H9 (cell line): Measurements from ENCODE around the gene PODXL2. TPM values are rescaled to one million over a fixed set of nuclear protein-coding genes. Genes with fewer than 3 reads are reported as not detected.

Experiments used
- DNase-seq: peaks from one replicate; pipeline ENCODE4 v3.0.0-alpha.2; 2017
- H2AFZ ChIP-seq: one replicate; pipeline ENCODE4 v1.6.1; 2013; ENCODE audit warnings: mild to moderate bottlenecking, low read length, control low read depth, moderate library complexity
- H2AK5ac ChIP-seq: 2 replicates; pipeline ENCODE4 v1.6.1; 2013; ENCODE audit warnings: low read length, control low read depth, mixed read lengths; ENCODE audit not compliant: insufficient read length
- H2BK120ac ChIP-seq: one replicate; pipeline ENCODE4 v1.6.1; 2013; ENCODE audit warnings: low read depth, mild to moderate bottlenecking, low read length, control low read depth, inconsistent platforms; ENCODE audit not compliant: poor library complexity, severe bottlenecking
- H2BK12ac ChIP-seq: 2 replicates; pipeline ENCODE4 v1.6.1; 2013; ENCODE audit warnings: low read length, control low read depth, mixed read lengths, low read depth; ENCODE audit not compliant: insufficient read length
- H2BK15ac ChIP-seq: 2 replicates; pipeline ENCODE4 v1.6.1; 2013; ENCODE audit warnings: low read depth, low read length, control low read depth
- H2BK20ac ChIP-seq: one replicate; pipeline ENCODE4 v1.6.1; 2013; ENCODE audit warnings: low read depth, mild to moderate bottlenecking, low read length, control low read depth, inconsistent platforms; ENCODE audit not compliant: poor library complexity, severe bottlenecking
- H2BK5ac ChIP-seq: 2 replicates; pipeline ENCODE4 v1.6.1; 2013; ENCODE audit warnings: low read length, control low read depth, mixed read lengths; ENCODE audit not compliant: insufficient read length
- H3K14ac ChIP-seq: 2 replicates; pipeline ENCODE4 v1.6.1; 2013; ENCODE audit warnings: low read length, control low read depth; ENCODE audit not compliant: insufficient read depth
- H3K18ac ChIP-seq: 2 replicates; pipeline ENCODE4 v1.6.1; 2013; ENCODE audit warnings: low read depth, mild to moderate bottlenecking, mixed read lengths, low read length, control low read depth; ENCODE audit not compliant: insufficient read length
- H3K23ac ChIP-seq: 2 replicates; pipeline ENCODE4 v1.6.1; 2013; ENCODE audit warnings: low read length, control low read depth, mixed read lengths, low read depth; ENCODE audit not compliant: insufficient read length
- H3K23me2 ChIP-seq: 2 replicates; pipeline ENCODE4 v1.6.1; 2013; ENCODE audit warnings: low read depth, mild to moderate bottlenecking, mixed read lengths, low read length, control low read depth; ENCODE audit not compliant: insufficient read length, poor library complexity, severe bottlenecking
- H3K27ac ChIP-seq: 2 replicates; pipeline ENCODE4 v1.5.1; 2013; ENCODE audit warnings: low read length, control low read depth, mixed read lengths, low read depth; ENCODE audit not compliant: insufficient read length
- H3K27me3 ChIP-seq: 2 replicates; pipeline ENCODE4 v1.6.1; 2013; ENCODE audit warnings: low read length, control low read depth, inconsistent platforms; ENCODE audit not compliant: insufficient read depth
- H3K4ac ChIP-seq: 2 replicates; pipeline ENCODE4 v1.6.1; 2013; ENCODE audit warnings: low read depth, mild to moderate bottlenecking, control low read depth, inconsistent platforms, low read length, moderate library complexity
- H3K4me1 ChIP-seq: 2 replicates; pipeline ENCODE4 v1.6.1; 2013; ENCODE audit warnings: low read length, control low read depth, inconsistent platforms; ENCODE audit not compliant: insufficient read depth
- H3K4me2 ChIP-seq: 2 replicates; pipeline ENCODE4 v1.6.1; 2013; ENCODE audit warnings: low read length, control low read depth, mixed read lengths; ENCODE audit not compliant: insufficient read length, insufficient read depth
- H3K56ac ChIP-seq: 2 replicates; pipeline ENCODE4 v1.6.1; 2013; ENCODE audit warnings: low read depth, mild to moderate bottlenecking, mixed read lengths, low read length, control low read depth; ENCODE audit not compliant: insufficient read length
- H3K79me1 ChIP-seq: 2 replicates; pipeline ENCODE4 v1.6.1; 2013; ENCODE audit warnings: low read depth, mild to moderate bottlenecking, moderate library complexity, low read length, control low read depth, inconsistent platforms; ENCODE audit not compliant: insufficient read depth, poor library complexity, severe bottlenecking
- H3K79me2 ChIP-seq: 2 replicates; pipeline ENCODE4 v1.6.1; 2013; ENCODE audit warnings: low read length, control low read depth, inconsistent platforms; ENCODE audit not compliant: insufficient read depth
- H3K9ac ChIP-seq: 2 replicates; pipeline ENCODE4 v1.6.1; 2013; ENCODE audit warnings: low read length, control low read depth, mixed read lengths; ENCODE audit not compliant: insufficient read length; ENCODE audit errors: extremely low read depth
- H3K9me3 ChIP-seq: one replicate; pipeline ENCODE4 v1.6.1; 2013; ENCODE audit warnings: low read depth, low read length, inconsistent platforms; ENCODE audit not compliant: control insufficient read depth
- H3T11ph ChIP-seq: one replicate; pipeline ENCODE4 v1.6.1; 2013; ENCODE audit warnings: mild to moderate bottlenecking, low read length, control low read depth, inconsistent platforms
- H4K20me1 ChIP-seq: one replicate; pipeline ENCODE4 v1.6.1; 2013; ENCODE audit not compliant: control insufficient read depth, insufficient read length, insufficient read depth
- H4K5ac ChIP-seq: 2 replicates; pipeline ENCODE4 v1.6.1; 2013; ENCODE audit warnings: low read depth, mild to moderate bottlenecking, mixed read lengths, low read length, control low read depth; ENCODE audit not compliant: insufficient read length
- H4K8ac ChIP-seq: replicated peaks from 2 replicates; pipeline ENCODE4 v1.6.1; 2013; ENCODE audit warnings: low read length, control low read depth, mixed read lengths, low read depth; ENCODE audit not compliant: insufficient read length
- H4K91ac ChIP-seq: 2 replicates; pipeline ENCODE4 v1.6.1; 2013; ENCODE audit warnings: low read depth, mild to moderate bottlenecking, moderate library complexity, mixed read lengths, low read length, control low read depth; ENCODE audit not compliant: insufficient read length
- H3K27ac Mint-ChIP-seq, 3 experiments: 2 replicates in 2 of 3; 3 replicates in 1 of 3; pipeline ENCODE4 v1.8.0; 2020 to 2021; ENCODE audit warnings: mixed read lengths in 3 of 3, mild to moderate bottlenecking in 1 of 3, moderate library complexity in 1 of 3
- H3K27me3 Mint-ChIP-seq: 2 replicates; pipeline ENCODE4 v1.8.0; 2021; ENCODE audit warnings: low read depth, mild to moderate bottlenecking, moderate library complexity, mixed read lengths
- H3K36me3 Mint-ChIP-seq, 3 experiments: 2 replicates in 2 of 3; 3 replicates in 1 of 3; pipeline ENCODE4 v1.8.0; 2020 to 2021; ENCODE audit warnings: low read depth in 3 of 3, mixed read lengths in 3 of 3; ENCODE audit not compliant: insufficient read depth in 1 of 3
- H3K4me1 Mint-ChIP-seq, 2 experiments: 2 replicates each; pipeline ENCODE4 v1.8.0; 2020; ENCODE audit warnings: mixed read lengths in 2 of 2
- H3K4me3 Mint-ChIP-seq, 2 experiments: 2 replicates in 1 of 2; 3 replicates in 1 of 2; pipeline ENCODE4 v1.8.0; 2020 to 2021; ENCODE audit warnings: mild to moderate bottlenecking in 2 of 2, mixed read lengths in 2 of 2, moderate library complexity in 1 of 2
- H3K9me3 Mint-ChIP-seq, 2 experiments: 2 replicates in 1 of 2; 3 replicates in 1 of 2; pipeline ENCODE4 v1.8.0; 2020; ENCODE audit warnings: mild to moderate bottlenecking in 2 of 2, mixed read lengths in 2 of 2, moderate library complexity in 1 of 2
- CTCF ChIP-seq: fragments of 200-600 bp; sonication (generic); conservative IDR thresholded peaks from 3 replicates; pipeline ENCODE4 v1.8.0; 2021; ENCODE audit warnings: antibody characterized with exemption, mild to moderate bottlenecking
- WGBS: extraction: QIAGEN DNeasy Blood & Tissue Kit; methylation state at CpG from one replicate; pipeline ENCODE4 v1.1.7; 2013; ENCODE audit warnings: missing lambda C conversion rate, low lambda C conversion rate, mixed read lengths; ENCODE audit not compliant: insufficient read length; ENCODE audit errors: extremely low coverage; 5-methylcytosine and 5-hydroxymethylcytosine counted together
- total RNA-seq: library from RNA; stranded (reverse); gene quantifications from 2 replicates; pipeline ENCODE4 v1.2.1, GENCODE V29; 2021

PODXL2 gene
- total RNA-seq, 1 experiment from 2014 or later, result 24.6 TPM

- DNase-seq, result no peak
- no peak overlapping the region for H2BK5ac ChIP-seq
- no peak overlapping the region for H3K23ac ChIP-seq
- no peak overlapping the region for H3K56ac ChIP-seq
- H2BK20ac ChIP-seq, result no peak overlapping the region
- no peak overlapping the region for H3K4me3 Mint-ChIP-seq
- no CpG with 5 or more reads among the region's 8 CpGs for WGBS
- no peak overlapping the region for H3K4me2 ChIP-seq
- no peak overlapping the region for H3K4ac ChIP-seq
- no peak overlapping the region for H2AK5ac ChIP-seq
- no peaks in the 10 kb centered on the region for H3K79me2 ChIP-seq
- no peak overlapping the region for H2BK12ac ChIP-seq
- H3K36me3 Mint-ChIP-seq, result peaks cover 81 to 98% (median 98%) of the 10 kb centered on the region in 3 experiments; a peak in 6 of 7 replicates
- no peak overlapping the region for H3K18ac ChIP-seq
- no peak overlapping the region for H4K91ac ChIP-seq
- no peak overlapping the region for H3T11ph ChIP-seq
- H3K9me3 Mint-ChIP-seq, result no peaks in the 10 kb centered on the region
- TF ChIP-seq CTCF, result no peak
- H4K8ac ChIP-seq, result no peak overlapping the region
- no peak overlapping the region for H2BK120ac ChIP-seq
- no peak overlapping the region for H3K27ac Mint-ChIP-seq
- H3K27me3 Mint-ChIP-seq, result no peaks in the 10 kb centered on the region
- no peak overlapping the region for H3K27ac ChIP-seq
- no peak overlapping the region for H2AFZ ChIP-seq
- H4K5ac ChIP-seq, result no peak overlapping the region
- no peaks in the 10 kb centered on the region for H3K9me3 ChIP-seq
- peaks cover 5% of the 10 kb centered on the region for H3K79me1 ChIP-seq
- H3K4me1 ChIP-seq, result no peaks in the 10 kb centered on the region
- H3K9ac ChIP-seq, result no peak overlapping the region
- H3K23me2 ChIP-seq, result no peaks in the 10 kb centered on the region
- H2BK15ac ChIP-seq, result no peak overlapping the region
- H3K14ac ChIP-seq, result no peak overlapping the region
- no peaks in the 10 kb centered on the region for H4K20me1 ChIP-seq
- H3K4me1 Mint-ChIP-seq, result 0 out of 4 replicates have a peak, but pooled peaks cover 2 to 5% of the 10 kb centered on the region in 2 experiments
- no peaks in the 10 kb centered on the region for H3K27me3 ChIP-seq
These were observed 17.7 kb upstream of the PODXL2 start for GRCh38 chr3:127611251-127611650.
